ENCODE data around the gene NEXN.

NEXN gene

DNA sequence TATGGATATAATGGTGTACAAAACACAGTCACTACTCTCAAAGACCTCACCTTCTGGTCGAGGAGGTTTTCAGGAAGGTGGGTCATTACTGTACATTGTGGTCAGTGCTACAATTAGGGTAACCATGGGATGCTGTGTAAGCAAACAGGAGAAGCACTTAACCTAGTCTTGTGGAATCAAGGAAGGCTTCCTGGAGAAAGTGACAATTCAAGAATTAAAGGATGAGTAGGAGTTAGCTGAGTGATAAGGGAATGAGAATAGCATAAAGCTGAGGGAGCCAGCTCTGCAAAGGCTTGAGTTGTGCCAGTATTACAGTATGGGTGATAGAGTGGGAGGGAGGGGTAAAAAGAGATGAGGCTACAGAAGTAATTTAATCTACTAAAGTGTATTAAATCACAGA is 17.2 kb downstream of the NEXN start:
- H3K4me3 ChIP-seq (ENCODE audit: insufficient read depth, low read length, poor library complexity, severe bottlenecking): no peak overlapping the region
- no peaks in the 10 kb centered on the region for H3K36me3 ChIP-seq (ENCODE audit: low read length)
- TF ChIP-seq, protein P1, sequence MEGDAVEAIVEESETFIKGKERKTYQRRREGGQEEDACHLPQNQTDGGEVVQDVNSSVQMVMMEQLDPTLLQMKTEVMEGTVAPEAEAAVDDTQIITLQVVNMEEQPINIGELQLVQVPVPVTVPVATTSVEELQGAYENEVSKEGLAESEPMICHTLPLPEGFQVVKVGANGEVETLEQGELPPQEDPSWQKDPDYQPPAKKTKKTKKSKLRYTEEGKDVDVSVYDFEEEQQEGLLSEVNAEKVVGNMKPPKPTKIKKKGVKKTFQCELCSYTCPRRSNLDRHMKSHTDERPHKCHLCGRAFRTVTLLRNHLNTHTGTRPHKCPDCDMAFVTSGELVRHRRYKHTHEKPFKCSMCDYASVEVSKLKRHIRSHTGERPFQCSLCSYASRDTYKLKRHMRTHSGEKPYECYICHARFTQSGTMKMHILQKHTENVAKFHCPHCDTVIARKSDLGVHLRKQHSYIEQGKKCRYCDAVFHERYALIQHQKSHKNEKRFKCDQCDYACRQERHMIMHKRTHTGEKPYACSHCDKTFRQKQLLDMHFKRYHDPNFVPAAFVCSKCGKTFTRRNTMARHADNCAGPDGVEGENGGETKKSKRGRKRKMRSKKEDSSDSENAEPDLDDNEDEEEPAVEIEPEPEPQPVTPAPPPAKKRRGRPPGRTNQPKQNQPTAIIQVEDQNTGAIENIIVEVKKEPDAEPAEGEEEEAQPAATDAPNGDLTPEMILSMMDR (IDR thresholded peaks at IDR 0.05; ENCODE audit: insufficient read depth, low read length, poor library complexity, severe bottlenecking): no peak
- no peak for TF ChIP-seq EZH2phosphoT487 (conservative IDR thresholded peaks at IDR 0.05; ENCODE audit: low read length)
- H2AFZ ChIP-seq (ENCODE audit: low read depth, low read length, severe bottlenecking): no peak overlapping the region
- no peaks in the 10 kb centered on the region for H3K79me2 ChIP-seq (ENCODE audit: insufficient read depth, low read length)
- no peaks in the 10 kb centered on the region for H3K9me3 ChIP-seq (ENCODE audit: insufficient read depth, low read length)
- no peak overlapping the region for H3K9ac ChIP-seq (ENCODE audit: low read length)
- H3F3A ChIP-seq (ENCODE audit: insufficient read depth): no peaks in the 10 kb centered on the region
- no peak overlapping the region for H3K4me2 ChIP-seq (ENCODE audit: low read depth, low read length, poor library complexity, severe bottlenecking)
- H4K20me1 ChIP-seq (ENCODE audit: low read depth, low read length): no peaks in the 10 kb centered on the region
- no peaks in the 10 kb centered on the region for H3K9me2 ChIP-seq (replicated peaks; ENCODE audit: insufficient read depth, low read length)
- no peaks in the 10 kb centered on the region for H3K27me3 ChIP-seq (ENCODE audit: low read length)
- no peak overlapping the region for H3K27ac ChIP-seq (ENCODE audit: low read depth, low read length)

DNA sequence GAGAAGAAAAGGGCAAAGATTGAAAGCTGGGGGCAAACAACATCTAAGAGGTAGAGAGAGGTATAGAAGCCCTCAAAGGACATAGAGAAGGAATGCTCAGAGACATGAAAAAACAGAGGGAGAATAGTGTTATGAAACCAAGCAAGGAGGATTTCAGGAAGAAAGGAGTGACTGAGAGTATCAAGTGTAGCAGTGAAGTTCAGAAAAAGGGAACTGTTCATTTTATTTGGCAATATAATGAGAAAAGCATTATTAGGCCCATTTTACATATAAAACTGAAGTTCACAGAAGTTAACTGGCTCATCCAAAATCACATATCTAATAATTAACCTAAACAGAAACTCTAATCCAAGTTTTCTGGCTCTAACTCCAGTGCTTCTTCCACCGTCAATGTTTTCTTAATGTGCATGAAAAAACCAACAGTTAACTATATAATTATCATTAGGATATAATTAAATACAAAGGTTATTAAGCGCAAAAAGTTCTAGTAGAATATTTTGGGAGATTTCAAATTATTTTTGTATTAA is 17.7 kb downstream of the NEXN start:
- Histone ChIP-seq H3K9ac (ENCODE audit: low read length) (no peak overlapping the region), H3F3A (ENCODE audit: insufficient read depth) (no peaks in the 10 kb centered on the region), H3K27ac (ENCODE audit: low read depth, low read length) (no peak overlapping the region), H3K4me2 (ENCODE audit: low read depth, low read length, poor library complexity, severe bottlenecking) (no peak overlapping the region), H3K27me3 (ENCODE audit: low read length) (no peaks in the 10 kb centered on the region), H2AFZ (ENCODE audit: low read depth, low read length, severe bottlenecking) (no peak overlapping the region), H3K9me2 (replicated peaks; ENCODE audit: insufficient read depth, low read length) (no peaks in the 10 kb centered on the region), H3K4me3 (ENCODE audit: insufficient read depth, low read length, poor library complexity, severe bottlenecking) (no peak overlapping the region), H4K20me1 (ENCODE audit: low read depth, low read length) (no peaks in the 10 kb centered on the region), H3K79me2 (ENCODE audit: insufficient read depth, low read length) (no peaks in the 10 kb centered on the region), H3K36me3 (ENCODE audit: low read length) (no peaks in the 10 kb centered on the region), H3K9me3 (ENCODE audit: insufficient read depth, low read length) (no peaks in the 10 kb centered on the region)
- TF ChIP-seq, protein P1 (IDR thresholded peaks at IDR 0.05; ENCODE audit: insufficient read depth, low read length, poor library complexity, severe bottlenecking): no peak
- no peak for TF ChIP-seq EZH2phosphoT487 (conservative IDR thresholded peaks at IDR 0.05; ENCODE audit: low read length)

DNA sequence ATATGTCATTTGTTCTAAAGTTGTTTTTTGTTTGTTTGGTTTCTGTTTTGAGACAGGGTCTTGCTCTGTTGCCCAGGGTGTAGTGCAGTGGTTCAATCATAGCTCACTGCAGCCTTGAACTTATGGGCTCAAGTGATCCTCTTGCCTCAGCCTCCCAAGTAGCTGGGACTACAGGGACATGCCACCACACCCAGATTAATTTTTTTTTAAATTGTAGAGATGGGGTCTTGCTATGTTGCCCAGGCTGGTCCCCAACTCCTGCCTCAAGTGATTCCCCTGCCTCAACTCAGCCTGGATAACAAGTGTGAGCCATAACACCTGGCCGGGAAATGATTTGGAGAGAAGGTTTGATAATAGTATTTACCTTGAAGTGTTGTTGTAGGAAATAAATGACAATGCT is 18.2 kb downstream of the NEXN start:
- Histone ChIP-seq H3K36me3 (ENCODE audit: low read length) (no peaks in the 10 kb centered on the region), H3K9me2 (replicated peaks; ENCODE audit: insufficient read depth, low read length) (no peaks in the 10 kb centered on the region), H3F3A (ENCODE audit: insufficient read depth) (no peaks in the 10 kb centered on the region), H3K9ac (ENCODE audit: low read length) (no peak overlapping the region), H3K79me2 (ENCODE audit: insufficient read depth, low read length) (no peaks in the 10 kb centered on the region), H3K4me3 (ENCODE audit: insufficient read depth, low read length, poor library complexity, severe bottlenecking) (no peak overlapping the region), H3K9me3 (ENCODE audit: insufficient read depth, low read length) (no peaks in the 10 kb centered on the region), H3K27ac (ENCODE audit: low read depth, low read length) (no peak overlapping the region), H3K27me3 (ENCODE audit: low read length) (no peaks in the 10 kb centered on the region), H2AFZ (ENCODE audit: low read depth, low read length, severe bottlenecking) (no peak overlapping the region), H4K20me1 (ENCODE audit: low read depth, low read length) (no peaks in the 10 kb centered on the region), H3K4me2 (ENCODE audit: low read depth, low read length, poor library complexity, severe bottlenecking) (no peak overlapping the region)
- TF ChIP-seq, protein P1 (IDR thresholded peaks at IDR 0.05; ENCODE audit: insufficient read depth, low read length, poor library complexity, severe bottlenecking): no peak
- no peak for TF ChIP-seq EZH2phosphoT487 (conservative IDR thresholded peaks at IDR 0.05; ENCODE audit: low read length)
